HG03139 (cell line): Measurements from ENCODE around the gene ADAMTS17.

Source experiments
- ATAC-seq: cut with Tn5 transposase; IDR thresholded peaks from one replicate; pipeline ENCODE4 v1.9.1; 2021; ENCODE audit not compliant: unreplicated experiment

The ADAMTS17 gene

DNA sequence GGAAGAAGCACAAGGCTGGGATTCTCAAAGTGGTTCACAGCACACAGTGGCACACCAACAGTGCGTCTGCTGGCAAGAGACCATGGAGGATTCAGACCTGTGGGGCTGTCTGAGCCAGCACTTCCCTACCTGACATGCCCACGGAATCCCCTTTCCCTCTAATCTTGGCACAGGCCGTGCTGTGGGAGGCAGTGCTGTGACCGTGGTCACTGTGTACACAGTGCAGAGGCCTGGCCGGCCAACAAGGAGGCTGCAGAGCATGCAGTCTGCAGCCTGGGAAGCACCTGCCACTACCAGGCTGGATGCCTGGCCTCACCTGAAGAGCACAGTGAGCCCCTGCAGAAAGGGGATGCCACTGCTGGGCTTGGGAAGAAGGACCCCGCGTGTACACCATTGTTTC is 307.6 kb downstream of the ADAMTS17 start:
- ATAC-seq: no peak

DNA sequence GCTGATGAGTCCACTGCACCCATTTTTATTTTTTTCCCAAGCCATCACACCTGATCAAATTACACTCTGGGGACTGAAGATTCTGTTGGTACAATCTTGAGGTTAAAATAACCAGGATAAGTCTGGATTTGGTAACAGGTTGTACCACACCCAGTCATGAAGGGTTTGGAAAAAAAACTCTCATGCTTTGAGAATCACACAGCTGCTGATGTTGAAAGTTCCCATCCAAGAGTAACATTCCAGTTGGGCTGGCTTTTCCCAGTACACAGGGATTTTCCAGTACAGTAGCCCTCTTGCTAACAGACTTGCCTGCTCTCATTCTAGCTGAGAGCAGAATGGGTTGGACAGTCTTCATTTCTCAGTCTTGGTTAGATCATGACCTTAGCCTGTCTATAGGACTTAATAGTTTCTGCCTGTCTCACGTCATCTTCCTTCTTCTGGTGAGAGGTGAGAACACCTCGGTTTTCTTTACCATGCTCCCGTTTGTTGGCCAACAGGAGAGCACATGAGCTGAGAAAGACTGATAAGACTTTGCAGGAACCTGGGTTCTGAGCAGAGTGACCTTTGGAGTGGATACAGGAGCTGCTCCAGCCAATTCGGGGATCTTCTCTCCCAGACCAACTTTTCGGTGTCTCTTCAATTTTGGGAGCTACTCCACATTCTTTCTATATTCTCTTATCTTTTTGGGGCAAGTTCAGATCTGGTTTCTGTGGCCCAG is 308.5 kb downstream of the ADAMTS17 start:
- ATAC-seq: no peak

DNA sequence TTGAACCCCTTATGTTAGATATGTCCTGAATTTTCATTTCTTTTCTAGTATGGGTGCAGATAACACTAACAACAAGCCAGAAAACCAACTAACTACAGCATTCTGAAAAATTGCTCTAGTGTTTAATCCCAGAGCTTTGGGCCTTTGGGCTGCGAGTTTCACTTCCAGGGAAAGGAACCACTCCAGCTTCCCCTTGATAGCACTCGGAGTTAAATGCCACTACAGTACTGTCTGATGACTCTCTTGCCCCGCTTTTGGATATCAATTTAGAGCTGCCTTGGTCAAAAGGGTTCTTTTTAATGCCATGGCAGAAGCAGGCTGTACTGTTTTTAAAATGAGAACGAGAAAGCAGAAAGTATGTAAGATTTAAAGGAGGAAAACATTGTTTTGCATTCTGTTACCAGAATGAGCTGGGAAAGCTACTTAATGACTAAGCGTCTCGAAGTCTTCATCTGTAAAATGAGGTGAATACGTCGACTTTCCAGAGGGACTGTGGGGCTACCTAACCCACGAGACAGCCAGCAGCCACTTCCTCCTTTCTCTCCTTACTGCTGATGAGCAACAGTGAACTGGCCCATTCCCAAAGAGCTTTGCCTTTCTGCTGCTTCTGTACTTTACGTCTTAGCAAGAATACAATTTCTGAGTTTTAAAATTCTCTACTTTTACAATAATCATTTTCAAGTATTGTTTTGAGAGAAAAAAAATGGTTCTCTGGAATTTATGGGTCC is 309.3 kb downstream of the ADAMTS17 start:
- no peak for ATAC-seq

DNA sequence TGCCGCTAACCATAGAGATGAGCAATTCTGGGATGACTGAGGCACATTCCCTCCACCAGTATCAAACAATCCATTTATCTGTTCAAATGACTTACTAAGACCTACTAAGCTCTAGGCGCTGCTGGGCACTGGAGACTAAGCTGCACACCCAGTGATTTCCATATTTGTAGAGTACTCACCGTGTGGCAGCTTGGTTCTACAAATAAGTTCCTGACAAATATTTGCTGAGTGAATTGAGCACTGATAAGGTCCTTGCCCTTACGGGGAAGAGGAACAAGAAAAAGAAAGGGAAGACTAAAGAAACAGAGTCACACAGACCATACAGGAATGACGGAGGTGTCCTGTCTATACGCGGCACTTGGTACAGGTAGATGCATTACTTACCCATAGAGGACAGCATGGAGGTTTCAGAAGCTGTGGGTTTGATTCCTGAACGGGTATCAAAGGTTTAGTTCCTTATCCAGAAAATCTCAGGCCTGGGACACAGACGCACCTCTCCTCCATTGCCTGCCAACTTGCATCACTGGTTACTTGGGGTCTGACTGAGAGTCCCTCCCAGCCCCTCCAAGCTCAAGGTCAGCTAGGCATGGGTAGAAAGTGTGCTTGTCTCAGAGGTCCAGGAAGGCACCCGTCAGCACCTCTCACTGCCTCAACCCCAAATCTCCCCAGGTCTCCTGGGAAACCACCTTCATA is 310.0 kb downstream of the ADAMTS17 start:
- ATAC-seq: no peak

DNA sequence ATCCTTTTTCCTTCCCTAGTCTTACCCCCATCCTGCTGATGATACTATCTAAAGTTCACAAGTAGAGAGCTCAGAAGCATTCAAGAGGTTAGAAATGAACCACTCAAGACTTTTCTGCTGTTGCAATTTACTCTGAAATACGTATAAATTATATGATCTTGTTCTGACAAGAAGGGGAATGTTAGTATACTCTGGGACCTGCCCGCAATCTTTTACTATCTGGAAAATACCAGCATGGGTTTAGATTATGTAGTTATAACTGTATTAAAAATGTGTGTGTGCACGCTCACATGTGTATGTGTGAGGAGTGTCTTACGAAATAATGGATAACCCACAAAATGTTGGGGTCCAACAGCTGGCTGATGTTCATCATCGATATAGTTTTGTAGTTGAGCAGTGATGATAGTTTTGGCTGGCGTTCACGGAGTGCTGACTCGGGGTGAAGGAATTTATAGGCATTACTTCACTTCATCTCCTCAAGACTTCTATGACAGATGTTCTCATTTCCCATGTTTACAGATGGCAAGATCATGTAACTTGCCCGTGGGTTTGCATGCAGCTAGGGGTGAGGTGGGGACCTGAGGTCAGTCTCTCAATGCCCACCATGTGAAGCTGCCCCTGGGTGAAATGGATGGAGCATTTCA is 311.1 kb downstream of the ADAMTS17 start:
- no peak for ATAC-seq

DNA sequence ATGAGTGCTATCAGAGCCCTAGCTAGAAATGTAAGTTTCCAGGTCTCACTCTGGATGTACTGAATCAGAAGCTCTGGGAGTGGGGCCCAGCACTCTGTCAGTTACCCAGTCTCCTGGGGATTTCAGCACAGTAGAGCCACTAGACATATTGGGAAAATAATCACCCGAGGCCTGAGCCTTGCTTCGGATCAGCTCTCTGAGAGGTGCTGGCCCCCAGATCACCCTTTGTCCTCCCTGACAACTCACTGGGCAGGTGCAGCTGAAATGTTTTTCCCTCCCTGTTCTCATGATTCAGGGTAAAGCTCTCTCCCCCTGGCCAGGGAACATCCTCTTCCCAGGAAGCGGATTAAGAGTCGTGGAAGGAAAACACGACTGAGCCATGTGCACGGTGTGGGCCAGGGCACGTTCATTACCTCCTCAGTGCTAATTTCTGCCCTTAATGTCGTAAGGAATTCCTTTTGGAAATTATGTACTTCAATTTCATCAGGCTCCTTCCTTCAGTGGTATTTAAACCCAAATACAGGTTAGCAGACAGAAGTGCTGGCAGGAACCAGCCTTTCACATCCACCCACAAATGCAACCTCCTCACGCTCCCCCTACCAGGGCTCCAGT is 311.8 kb downstream of the ADAMTS17 start:
- no peak for ATAC-seq

DNA sequence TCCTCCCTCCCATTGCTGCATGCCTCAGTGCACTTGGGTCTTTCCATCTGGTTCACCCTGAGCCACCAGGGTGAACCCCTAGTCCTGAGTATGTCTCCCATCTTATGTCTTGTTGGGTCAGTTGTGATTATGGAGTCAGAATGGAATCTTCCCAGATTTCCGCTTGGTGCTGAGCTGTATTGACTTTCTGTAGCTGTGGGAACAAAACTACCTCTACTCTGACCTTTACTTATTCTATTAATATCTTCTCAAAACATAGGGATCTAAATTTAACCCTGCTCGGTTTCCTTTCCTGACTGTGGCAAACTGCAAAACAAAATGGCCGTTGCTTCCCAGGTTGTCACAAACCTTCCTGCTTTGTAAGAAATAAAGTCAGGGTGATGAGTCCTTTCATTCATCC is 312.7 kb downstream of the ADAMTS17 start:
- no peak for ATAC-seq

DNA sequence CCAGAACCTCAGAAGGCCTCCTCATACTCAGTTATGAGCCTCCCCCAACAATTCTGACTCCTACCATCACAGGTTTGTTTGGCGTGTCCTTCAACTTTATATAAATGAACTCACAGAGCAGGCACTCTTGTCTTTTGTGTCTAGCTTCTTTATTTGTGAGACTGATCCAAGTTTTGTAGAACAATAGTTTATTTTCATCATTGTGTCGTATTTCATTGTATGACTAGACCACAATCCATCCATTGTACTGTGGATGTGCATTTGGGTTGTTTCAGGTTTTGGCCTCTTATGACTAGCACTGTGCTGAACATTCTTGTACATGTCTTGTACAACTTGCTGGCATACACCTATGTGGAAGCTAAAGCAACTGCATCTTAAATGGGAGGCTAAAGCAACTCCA is 315.7 kb downstream of the ADAMTS17 start:
- ATAC-seq: no peak

DNA sequence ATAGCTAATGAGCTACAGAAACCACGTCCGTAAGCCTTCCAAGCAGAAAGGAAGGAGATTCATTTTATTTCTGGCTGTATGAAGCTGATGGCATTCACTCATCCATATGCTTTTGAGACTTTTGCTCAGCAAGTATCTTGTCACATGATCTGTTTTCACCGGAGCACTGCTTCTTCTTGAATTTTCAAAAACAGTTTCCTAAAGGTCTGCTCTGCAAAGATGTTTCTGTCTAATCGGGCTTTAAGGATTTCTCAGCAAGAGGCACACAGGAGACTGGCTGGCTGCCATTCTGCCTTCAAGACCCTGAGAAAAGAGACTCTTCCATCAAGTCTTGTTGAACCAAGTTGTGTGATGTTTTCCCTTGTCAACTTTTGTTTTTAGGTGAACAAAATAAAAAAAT is 319.0 kb downstream of the ADAMTS17 start:
- no peak for ATAC-seq

DNA sequence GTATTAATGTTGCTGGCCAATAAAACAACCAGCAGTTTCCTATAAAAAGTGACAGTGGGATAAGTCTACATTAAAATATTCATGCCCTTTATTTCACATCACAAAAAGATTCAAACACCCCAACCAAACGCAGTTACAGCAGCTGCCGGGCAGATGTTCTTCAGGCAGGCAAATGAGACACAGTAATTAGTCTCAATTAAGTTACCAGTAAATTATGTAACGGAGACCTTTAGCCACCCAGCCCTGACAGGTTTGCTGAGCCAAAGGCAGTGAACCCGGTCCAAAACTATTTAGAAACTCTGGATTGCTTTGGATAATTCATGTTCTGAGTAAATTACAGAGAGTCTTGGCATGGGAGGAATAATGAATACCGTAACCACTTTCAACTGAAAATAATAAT is 319.4 kb downstream of the ADAMTS17 start:
- ATAC-seq: no peak

DNA sequence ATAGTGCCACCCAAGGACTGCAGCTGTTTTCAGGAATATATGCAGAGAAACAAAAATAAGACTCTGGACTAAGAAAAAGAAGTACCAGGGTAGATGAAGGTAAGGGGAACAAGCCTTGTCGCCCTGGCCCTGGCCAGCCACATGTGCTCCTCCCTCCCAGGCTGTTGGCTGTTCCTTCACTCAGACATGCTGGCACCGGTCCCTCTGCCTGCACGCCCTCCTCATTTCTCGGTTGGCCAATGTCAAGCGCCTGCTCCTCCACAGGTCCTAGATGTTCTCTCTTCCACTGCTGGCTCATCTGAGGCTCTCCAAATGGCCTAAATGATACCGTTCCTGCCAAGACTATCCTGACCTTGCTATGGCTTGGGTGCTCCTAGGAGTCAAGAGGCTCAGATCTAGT is 320.1 kb downstream of the ADAMTS17 start:
- ATAC-seq: no peak

DNA sequence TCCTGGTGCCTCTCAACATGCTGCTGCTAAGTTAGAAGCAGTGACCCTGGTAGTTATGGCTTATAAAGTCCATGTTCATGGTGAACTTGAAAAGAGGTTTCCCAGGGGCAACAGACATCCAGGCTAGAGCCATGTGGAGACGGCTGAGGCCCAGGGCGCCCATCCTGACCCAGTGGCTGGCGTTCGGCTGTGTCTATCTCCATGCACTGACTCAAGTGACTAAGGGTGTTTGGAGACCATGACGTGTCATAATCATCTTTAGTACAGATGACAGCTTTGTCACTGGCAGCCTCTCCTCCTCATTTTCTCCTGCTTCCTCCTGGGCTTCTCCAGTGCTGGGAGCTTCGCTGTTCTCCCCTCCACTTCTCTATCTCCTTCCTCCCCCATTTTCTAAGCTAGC is 321.2 kb downstream of the ADAMTS17 start:
- ATAC-seq: no peak

DNA sequence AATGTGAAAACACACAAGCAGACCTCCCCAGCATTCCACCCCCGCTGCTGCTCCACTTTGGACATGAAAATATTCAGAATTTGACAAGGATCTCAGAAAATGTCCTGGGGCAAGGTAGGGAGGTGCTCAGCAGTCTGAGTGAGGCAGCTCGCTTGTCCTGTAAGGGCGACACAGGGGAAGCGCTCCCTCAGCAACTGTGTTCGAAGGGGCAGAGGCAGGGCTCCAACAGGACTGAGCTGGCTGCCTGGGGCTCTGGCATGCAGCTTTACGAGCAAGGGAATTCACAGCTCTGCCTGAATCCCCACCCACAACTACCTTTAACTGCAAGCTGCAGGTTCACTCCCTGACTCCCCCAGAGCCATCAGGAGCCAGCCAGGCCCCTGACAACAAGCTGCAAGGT is 321.6 kb downstream of the ADAMTS17 start:
- ATAC-seq: no peak

DNA sequence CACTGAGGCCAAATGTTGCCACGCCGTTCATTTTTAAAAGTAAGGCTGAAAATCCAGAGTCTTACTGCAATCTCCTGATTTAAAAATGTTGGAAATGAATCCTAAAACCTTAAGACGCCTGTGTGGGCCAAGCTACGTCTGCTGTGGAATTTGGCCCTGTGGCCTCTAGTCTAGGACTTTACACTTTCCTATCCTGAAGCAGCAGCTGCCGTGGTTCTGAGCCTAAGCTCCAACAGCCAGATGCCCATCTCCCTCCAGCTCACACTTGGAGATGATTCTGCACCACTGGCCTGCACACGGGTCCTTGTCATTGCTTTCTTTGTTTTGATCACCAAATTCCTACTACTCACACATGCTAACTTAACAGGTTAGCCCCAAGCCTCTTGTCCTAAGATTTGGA is 322.2 kb downstream of the ADAMTS17 start:
- no peak for ATAC-seq

DNA sequence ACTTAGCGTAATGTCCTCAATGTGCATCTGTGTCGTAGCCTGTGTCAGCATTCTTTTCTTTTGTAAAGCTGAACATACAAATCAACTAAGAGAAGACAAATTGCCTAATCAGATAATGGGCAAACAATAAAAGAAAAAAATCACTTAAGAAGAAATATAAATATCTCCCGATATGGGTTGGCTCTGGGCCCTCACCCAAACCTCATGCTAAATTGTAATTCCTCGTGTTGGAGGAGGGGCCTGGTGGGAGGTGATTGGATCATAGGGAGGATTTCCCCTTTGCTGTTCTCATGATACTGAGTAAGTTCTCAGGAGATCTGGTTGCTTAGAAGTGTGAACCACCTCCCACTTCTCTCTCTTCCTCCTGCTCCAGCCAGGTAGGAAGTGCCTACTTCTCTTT is 323.6 kb downstream of the ADAMTS17 start:
- no peak for ATAC-seq

DNA sequence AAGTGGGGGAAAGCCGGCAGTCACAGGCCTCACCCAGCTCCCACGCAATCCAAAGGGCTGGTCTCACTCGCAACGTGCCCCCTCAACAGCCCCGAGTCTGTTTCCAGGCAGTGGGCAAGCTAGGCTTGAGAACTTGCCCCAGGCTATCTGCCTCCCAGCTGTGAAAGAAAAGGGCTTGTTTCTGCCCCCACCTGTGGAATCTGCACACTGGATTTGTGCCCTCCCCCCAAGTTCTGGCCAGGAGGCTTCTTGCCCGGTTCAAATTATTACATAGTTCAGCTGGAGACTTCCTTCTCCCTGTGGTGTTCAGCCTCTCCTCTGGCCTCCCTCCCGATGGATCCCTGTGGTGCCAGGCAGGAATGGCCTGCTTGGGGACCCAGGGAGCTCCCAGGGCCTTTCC is 324.6 kb downstream of the ADAMTS17 start:
- no peak for ATAC-seq

DNA sequence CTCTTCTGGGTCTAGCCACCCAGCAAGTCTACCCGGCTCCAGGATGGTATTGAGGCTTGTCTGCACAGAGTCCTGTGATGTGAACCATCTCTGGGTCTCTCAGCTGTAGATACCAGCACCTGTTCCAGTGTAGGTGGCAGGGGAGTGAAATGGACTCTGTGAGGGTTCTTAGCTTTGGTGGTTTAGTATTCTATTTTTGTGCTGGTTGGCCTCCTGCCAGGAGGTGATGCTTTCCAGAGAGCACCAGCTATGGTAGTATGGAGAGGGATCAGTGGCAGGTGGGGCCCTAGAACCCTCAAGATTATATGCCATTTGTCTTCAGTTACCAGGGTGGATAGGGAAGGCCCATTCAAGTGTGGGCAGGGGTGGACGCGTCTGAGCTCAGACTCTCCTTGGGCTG is 325.1 kb downstream of the ADAMTS17 start:
- no peak for ATAC-seq

DNA sequence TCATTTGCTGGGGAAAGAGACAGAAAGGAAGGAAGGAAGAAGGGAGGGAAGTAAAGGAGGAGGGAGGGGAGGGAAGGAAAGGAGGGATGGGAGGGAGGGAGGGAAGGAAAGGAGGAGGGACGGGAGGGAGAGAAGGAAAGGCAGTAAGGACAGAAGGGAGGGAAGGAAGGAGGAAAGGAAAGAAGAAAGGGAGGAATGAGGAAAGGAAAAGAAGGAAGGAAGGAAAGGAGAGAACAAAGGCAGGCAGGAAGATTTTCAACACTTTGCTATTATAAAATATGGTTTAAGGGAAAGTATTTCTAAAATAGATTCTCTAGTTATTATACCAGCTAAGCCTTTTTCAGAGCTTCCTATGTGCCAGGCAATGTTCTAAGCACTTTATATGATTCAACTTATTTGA is 330.5 kb downstream of the ADAMTS17 start:
- no peak for ATAC-seq

DNA sequence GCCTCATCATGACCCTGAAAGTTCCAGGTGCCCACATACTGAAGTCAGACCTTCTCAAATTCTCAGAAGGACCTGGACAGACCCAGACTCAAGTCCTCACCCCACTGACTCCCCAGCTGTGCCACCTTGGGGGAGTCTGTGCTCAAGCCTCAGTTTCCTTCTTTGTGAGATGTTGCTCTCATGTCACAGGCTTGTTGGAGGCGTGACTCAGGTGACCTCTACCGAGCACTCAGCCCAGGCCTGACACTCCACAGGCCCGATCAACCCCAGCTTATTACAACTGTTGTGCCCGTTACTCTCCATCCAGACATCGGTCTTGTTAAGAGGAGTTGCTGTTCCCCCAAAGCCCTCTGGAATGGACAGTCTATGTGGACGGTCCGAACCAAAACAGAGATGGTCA is 332.4 kb downstream of the ADAMTS17 start:
- no peak for ATAC-seq

DNA sequence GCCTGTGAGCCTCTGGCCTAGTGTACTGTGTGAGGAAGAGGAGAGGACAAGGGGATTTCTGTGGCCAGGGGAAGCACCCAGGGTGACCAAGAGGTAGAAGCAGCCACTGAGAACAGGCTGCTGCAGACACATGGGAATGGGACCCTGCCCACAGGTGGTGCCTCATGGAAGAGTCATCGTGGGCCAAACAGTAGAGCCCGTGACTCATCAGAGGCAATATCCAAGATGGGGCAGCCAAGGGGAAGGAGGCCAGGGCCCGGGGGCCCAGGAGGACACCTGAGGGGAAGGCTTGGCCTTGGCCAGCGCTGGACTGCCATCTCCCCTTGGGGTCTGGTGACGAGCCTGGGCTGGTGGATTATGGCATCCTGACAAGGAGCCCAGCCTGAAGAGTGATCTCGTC is 333.5 kb downstream of the ADAMTS17 start:
- no peak for ATAC-seq

DNA sequence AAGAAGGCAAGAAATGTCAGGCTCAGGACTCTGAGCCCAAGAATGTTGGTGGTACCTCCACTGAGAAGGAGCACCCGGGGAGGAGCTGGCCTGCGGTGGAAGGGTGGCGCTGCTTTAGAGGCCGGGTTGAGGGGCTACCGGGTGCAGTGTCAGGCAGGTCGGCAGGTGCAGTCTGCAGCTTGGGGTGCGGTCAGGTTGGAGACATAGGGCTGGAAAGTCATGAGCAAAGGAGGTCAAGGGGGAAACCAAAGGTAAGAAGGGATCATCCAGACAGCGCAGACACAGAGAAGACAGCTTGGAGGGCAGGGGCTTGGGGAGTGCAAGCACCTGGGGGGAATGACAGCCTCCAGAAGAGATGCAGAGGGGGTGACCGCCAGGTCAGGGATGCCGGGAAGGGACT is 334.2 kb downstream of the ADAMTS17 start:
- no peak for ATAC-seq
